Fibroblast of mammary gland (primary cell): ENCODE measurements around the gene CACNG1.

Source experiments
- DNase-seq: peaks from one replicate; pipeline ENCODE4 v3.0.0-alpha.2; 2010; ENCODE audit warnings: low read depth
- H3K4me3 ChIP-seq: 2 replicates; pipeline ENCODE4 v1.5.1; 2011; ENCODE audit warnings: low read depth, mild to moderate bottlenecking, low read length, moderate library complexity; ENCODE audit not compliant: control insufficient read depth
- CTCF ChIP-seq: conservative IDR thresholded peaks from 2 replicates; pipeline ENCODE4 v1.5.1; 2011; ENCODE audit warnings: low read depth, low read length, inconsistent platforms; ENCODE audit not compliant: control insufficient read depth, insufficient read depth

The CACNG1 gene

GRCh38 chr17:67041941-67042899, 2.1 kb upstream of the CACNG1 start:
- no peak for DNase-seq
- TF ChIP-seq CTCF, result no peak
- H3K4me3 ChIP-seq, result no peak overlapping the region

GRCh38 chr17:67043283-67043682, 1.1 kb upstream of the CACNG1 start:
- H3K4me3 ChIP-seq, result no peak overlapping the region
- TF ChIP-seq CTCF, result no peak
- DNase-seq, result no peak

GRCh38 chr17:67044940-67045339, 586 bp downstream of the CACNG1 start:
- no peak for TF ChIP-seq CTCF
- no peak for DNase-seq
- H3K4me3 ChIP-seq, result no peak overlapping the region

- no peak overlapping the region for H3K4me3 ChIP-seq
- no peak for TF ChIP-seq CTCF
These were observed 2.0 kb downstream of the CACNG1 start for GRCh38 chr17:67046398-67046797.

GRCh38 chr17:67047382-67047781, 3.0 kb downstream of the CACNG1 start:
- H3K4me3 ChIP-seq, result no peak overlapping the region
- no peak for DNase-seq
- no peak for TF ChIP-seq CTCF

More at GRCh38 chr17:67046398-67046797, 2.0 kb downstream of the CACNG1 start:
- DNase-seq, result no peak

- H3K4me3 ChIP-seq, result no peak overlapping the region
- no peak for DNase-seq
- TF ChIP-seq CTCF, result no peak
These were observed 4.8 kb downstream of the CACNG1 start for GRCh38 chr17:67049025-67049739.
